ENCODE results near the gene MAP4. TPM values are rescaled to one million over a fixed set of nuclear protein-coding genes. Genes with fewer than 3 reads are reported as not detected.
"Not testable (repeated sequence)": the region's sequence is repeated elsewhere in the genome, so short reads cannot be mapped to it uniquely, and the experiment has no call there.

MAP4 gene
- total RNA-seq, 2 donors from 2014 or later, result 70.6 to 101 TPM

DNA sequence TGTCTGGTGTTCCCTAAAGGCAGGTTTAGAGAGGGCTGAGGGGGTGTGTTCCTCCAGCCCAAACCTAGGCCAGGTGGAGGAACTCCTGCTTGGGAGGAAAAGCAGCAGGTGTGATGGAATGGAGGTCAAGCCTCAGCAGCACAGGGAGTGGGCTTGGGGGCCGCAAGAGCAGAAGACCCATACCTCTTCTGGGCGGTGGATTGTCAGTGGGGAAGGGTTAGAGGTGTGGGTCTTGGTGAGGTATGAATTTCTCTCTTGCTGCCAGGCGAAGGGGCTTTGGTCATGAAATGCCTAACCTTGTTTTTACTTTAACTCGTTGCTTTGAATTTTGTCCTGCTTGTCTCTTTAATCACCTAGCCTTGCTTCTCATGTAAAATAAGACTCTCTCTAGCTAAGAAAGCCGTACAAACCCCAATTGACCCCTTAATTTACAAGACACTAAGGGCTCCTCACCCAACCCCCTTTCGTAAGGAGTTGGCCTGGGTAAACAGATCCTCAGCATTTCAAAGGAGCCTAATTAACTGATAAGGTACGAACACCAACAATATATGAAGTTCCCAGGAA lies 174.3 kb downstream of the MAP4 start:
- Histone ChIP-seq H3K27ac (no peak overlapping the region), H3K4me1 (no peaks in the 10 kb centered on the region), H3K9me3 (no peaks in the 10 kb centered on the region), H3K4me3 (no peak overlapping the region), H3K36me3 (replicated peaks in 1 of 2; ENCODE audit: insufficient read depth in 1 of 2, low read depth in 2 of 2) (peaks cover 16 to 34% of the 10 kb centered on the region in 2 donors), H3K27me3 (no peaks in the 10 kb centered on the region)
- intact Hi-C loops (cut with DNase I), result loop anchor here (10.0 kb wide), 2 partner anchors 153 to 303 kb away; no protein-coding TSS in a partner anchor
- ATAC-seq (no peak), DNase-seq (no peak)
- WGBS, 2 donors, result 88 to 92% methylated on average over 7 of the region's 7 CpGs
- TF ChIP-seq, protein P1, sequence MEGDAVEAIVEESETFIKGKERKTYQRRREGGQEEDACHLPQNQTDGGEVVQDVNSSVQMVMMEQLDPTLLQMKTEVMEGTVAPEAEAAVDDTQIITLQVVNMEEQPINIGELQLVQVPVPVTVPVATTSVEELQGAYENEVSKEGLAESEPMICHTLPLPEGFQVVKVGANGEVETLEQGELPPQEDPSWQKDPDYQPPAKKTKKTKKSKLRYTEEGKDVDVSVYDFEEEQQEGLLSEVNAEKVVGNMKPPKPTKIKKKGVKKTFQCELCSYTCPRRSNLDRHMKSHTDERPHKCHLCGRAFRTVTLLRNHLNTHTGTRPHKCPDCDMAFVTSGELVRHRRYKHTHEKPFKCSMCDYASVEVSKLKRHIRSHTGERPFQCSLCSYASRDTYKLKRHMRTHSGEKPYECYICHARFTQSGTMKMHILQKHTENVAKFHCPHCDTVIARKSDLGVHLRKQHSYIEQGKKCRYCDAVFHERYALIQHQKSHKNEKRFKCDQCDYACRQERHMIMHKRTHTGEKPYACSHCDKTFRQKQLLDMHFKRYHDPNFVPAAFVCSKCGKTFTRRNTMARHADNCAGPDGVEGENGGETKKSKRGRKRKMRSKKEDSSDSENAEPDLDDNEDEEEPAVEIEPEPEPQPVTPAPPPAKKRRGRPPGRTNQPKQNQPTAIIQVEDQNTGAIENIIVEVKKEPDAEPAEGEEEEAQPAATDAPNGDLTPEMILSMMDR (IDR thresholded peaks at IDR 0.05), result no peak
- no peak for TF ChIP-seq POLR2A (IDR thresholded peaks at IDR 0.05)

DNA sequence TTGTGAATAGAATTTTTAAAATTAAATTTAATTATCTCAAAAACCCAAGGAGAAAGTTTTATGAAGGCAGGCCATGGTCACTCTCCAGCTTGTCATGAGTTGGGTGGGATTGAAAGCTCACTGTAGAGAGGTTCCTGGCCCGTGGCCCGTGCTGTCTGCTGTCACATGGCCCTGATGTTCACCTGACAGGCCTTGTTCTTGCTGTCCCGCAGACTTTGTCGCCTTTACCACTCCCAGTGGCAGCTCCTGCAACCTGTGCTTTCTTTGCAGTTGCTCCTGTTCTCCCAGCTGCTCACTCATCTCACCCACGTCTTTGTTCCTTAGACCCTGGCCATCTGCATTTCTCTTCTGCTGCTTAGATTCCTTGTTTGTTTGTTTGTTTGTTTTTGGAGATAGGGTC lies 177.7 kb downstream of the MAP4 start:
- intact Hi-C loops (cut with DNase I), result no loop called here
- no peak for ATAC-seq

DNA sequence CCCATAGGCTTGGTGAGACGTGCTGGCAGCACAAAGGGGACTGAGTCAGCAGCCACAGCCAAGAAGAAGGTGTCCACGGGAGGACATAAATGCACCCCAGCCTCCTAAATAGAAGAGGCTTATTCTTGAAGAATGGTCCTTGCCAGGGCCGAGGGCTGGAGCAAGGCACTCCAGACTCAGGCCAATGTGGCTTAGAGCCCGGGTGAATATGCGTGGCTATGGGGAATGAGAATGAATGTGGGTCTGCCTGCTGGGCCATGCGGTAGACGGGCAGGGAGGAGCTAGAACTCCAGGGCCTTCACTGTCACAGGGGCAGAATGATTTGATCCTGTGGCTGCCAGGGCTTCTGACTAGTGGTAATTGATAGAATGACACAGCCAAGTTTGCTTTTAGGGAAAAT lies 179.2 kb downstream of the MAP4 start:
- ATAC-seq, result no peak
- Histone ChIP-seq H3K9me3 (no peaks in the 10 kb centered on the region), H3K27me3 (no peaks in the 10 kb centered on the region), H3K4me1 (no peaks in the 10 kb centered on the region), H3K27ac (no peak overlapping the region), H3K36me3 (replicated peaks in 1 of 2; ENCODE audit: insufficient read depth in 1 of 2, low read depth in 2 of 2) (peaks cover 0 to 27% of the 10 kb centered on the region in 2 donors), H3K4me3 (no peak overlapping the region)
- TF ChIP-seq, protein P1 (IDR thresholded peaks at IDR 0.05), result no peak
- no peak for TF ChIP-seq POLR2A (IDR thresholded peaks at IDR 0.05)
- no peak for DNase-seq
- intact Hi-C loops (cut with DNase I), result no loop called here
- 87 to 93% methylated on average over 7 of the region's 7 CpGs for WGBS, 2 donors

More for the DNA sequence above, 177.7 kb downstream of the MAP4 start:
- H3K9me3 ChIP-seq, result no peaks in the 10 kb centered on the region
- no peak for TF ChIP-seq POLR2A (IDR thresholded peaks at IDR 0.05)
- TF ChIP-seq, protein P1 (IDR thresholded peaks at IDR 0.05), result no peak
- H3K27me3 ChIP-seq, result no peaks in the 10 kb centered on the region
- H3K4me3 ChIP-seq, result no peak overlapping the region
- DNase-seq, result no peak
- H3K36me3 ChIP-seq (replicated peaks in 1 of 2; ENCODE audit: insufficient read depth in 1 of 2, low read depth in 2 of 2), result peaks cover 8 to 30% of the 10 kb centered on the region in 2 donors
- no peaks in the 10 kb centered on the region for H3K4me1 ChIP-seq
- H3K27ac ChIP-seq, result no peak overlapping the region
- WGBS, 2 donors, result 85 to 93% methylated on average over 5 of the region's 5 CpGs

DNA sequence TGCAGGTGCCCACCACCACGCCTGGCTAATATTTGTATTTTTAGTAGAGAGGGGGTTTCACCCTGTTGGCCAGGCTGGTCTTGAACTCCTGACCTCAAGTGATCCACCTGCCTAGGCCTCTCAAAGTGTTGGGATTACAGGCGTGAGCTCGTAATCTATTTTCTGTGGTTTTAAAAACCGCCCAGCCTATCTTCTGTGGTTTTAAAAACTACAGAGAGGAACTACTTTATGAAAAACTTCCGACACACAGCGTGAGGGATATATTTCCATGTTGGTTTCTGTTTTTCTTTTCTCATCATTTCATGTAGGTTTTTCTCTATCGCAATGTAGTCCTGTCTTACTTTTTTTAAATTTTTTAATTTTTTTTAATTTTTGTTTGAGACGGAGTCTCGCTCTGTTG lies 186.7 kb downstream of the MAP4 start:
- intact Hi-C loops (cut with DNase I), result loop anchor here (10.0 kb wide), 1 partner anchor 325 kb away; no protein-coding TSS in a partner anchor
- 86 to 92% methylated on average over 9 of the region's 9 CpGs for WGBS, 2 donors
- DNase-seq, H3K4me3 ChIP-seq, H3K9me3 ChIP-seq, H3K27me3 ChIP-seq, ATAC-seq, H3K27ac ChIP-seq: not testable (repeated sequence)
- Histone ChIP-seq H3K36me3 (replicated peaks in 1 of 2; ENCODE audit: insufficient read depth in 1 of 2, low read depth in 2 of 2) (peaks cover 0 to 25% of the 10 kb centered on the region in 2 donors), H3K4me1 (peaks cover 18% of the 10 kb centered on the region)

DNA sequence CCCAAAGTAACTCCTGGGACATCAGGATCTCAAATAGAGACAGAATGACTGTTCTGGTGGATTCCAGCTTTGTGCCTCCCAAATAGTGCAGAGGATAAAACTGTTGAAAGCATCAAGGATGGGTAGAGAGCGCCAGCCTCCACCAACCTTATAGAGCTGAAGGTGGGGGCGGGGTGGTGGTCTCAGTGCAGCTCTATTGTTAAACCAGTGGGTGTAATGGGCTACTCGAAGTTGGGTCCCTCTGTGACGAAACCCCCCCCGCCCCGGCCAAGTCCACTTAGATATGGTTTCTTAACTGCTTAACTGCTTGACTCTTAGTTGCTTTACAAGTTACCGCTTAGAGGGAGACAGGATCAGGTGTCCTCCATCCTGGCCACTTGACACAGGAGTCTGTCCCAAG lies 190.6 kb downstream of the MAP4 start:
- Histone ChIP-seq H3K27ac (peak overlapping the region in 2 of 4 donors; percentile 74 to 79), H3K4me3 (peak overlapping the region; percentile 94), H3K36me3 (replicated peaks in 1 of 2; ENCODE audit: insufficient read depth in 1 of 2, low read depth in 2 of 2) (peaks cover 0 to 9% of the 10 kb centered on the region in 2 donors), H3K27me3 (no peaks in the 10 kb centered on the region), H3K9me3 (no peaks in the 10 kb centered on the region), H3K4me1 (peaks cover 21% of the 10 kb centered on the region)
- WGBS, 2 donors, result 10 to 17% methylated on average over 2 to 7 of the region's 7 CpGs
- TF ChIP-seq POLR2A (IDR thresholded peaks at IDR 0.05), result no peak
- TF ChIP-seq, protein P1 (IDR thresholded peaks at IDR 0.05), result no peak
- ATAC-seq (no peak), DNase-seq (no peak)
- intact Hi-C loops (cut with DNase I), result loop anchor here (10.0 kb wide), 1 partner anchor 329 kb away; no protein-coding TSS in a partner anchor

All from body of pancreas (tissue), 4 donors.